Posterior vena cava (tissue), 2 donors: ENCODE measurements around the gene CYP27A1. TPM values are rescaled to one million over a fixed set of nuclear protein-coding genes. Genes with fewer than 3 reads are reported as not detected.
"Not testable (repeated sequence)": the region's sequence is repeated elsewhere in the genome, so short reads cannot be mapped to it uniquely, and the experiment has no call there.

Experiments
- DNase-seq: peaks from one replicate; pipeline ENCODE4 v3.0.0-alpha.2; 2020; ENCODE audit warnings: low spot score
- intact Hi-C, 2 donors: fragments of 100-400 bp; cut with DNase I; formaldehyde crosslinking; loops; one replicate each; pipeline versions ENCODE4 v1.14.1 to v1.14.2; 2022 to 2023
- total RNA-seq, 2 donors: library from RNA; stranded (reverse); fragmentation: NEBNext Ultra II Directional; extraction: Animal tissue kit (Norgen Biotek cat#: 25700); gene quantifications; one replicate each; pipeline ENCODE4 v1.2.1, GENCODE V29; 2021
- donor health status: DM: yes; HTN: yes; CAD: no.
- donor health status: DM: yes; HTN: yes; CAD: no.

CYP27A1 gene
- total RNA-seq, 2 donors from 2014 or later, result 9.0 to 18.7 TPM

- no peak for DNase-seq
- intact Hi-C loops, result loop anchor here in 1 of 2 donors (2.0 kb wide), 1 partner anchor 47 kb away; no protein-coding TSS in a partner anchor
These were observed 41.4 kb downstream of the CYP27A1 start for GRCh38 chr2:218823196-218823855.

DNA sequence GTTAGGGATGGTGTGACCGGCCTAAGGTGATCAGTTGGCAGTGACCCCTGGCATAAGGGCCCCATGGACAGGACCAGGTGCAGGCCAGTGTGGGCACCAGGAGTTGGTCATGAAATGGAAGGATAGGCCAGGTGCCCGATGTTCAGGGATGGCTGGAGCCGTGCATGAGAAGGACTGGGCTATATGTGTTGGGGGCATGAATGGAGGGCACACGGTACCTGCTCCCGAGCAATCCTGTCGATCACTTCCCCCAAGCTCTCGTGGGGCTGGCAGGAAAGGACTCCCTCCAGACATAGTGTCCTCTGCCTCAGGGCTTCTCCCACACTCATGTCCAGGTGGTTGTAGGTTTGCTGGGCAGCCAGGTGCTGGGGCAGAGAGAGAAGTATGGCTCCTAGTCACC is 42.1 kb downstream of the CYP27A1 start:
- intact Hi-C loops, result no loop called here
- DNase-seq, result peak; percentile 53

DNA sequence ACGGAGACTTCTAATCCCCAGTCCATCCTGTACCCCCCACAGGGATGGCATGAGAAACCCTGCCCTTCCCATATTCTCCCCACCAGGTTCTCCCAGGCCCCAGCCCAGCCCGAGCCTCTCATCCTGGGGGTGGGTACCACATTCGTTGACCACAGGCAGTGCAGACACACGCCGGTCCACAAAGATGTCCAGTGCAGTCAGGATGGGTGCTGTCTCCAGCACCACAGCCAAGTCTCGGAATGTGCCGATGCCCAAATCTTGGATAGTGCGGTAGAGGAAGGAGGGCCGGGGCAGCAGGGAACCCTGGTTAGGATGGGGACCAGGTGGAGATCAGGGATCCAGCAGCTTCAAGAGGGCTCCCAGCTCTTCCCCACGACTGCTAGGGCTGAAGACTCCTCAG is 44.8 kb downstream of the CYP27A1 start:
- peak; percentile 75 for DNase-seq
- intact Hi-C loops, result no loop called here

GRCh38 chr2:218827701-218828476 is 45.9 kb downstream of the CYP27A1 start:
- peak; percentile 74 for DNase-seq
- intact Hi-C loops, result no loop called here

DNA sequence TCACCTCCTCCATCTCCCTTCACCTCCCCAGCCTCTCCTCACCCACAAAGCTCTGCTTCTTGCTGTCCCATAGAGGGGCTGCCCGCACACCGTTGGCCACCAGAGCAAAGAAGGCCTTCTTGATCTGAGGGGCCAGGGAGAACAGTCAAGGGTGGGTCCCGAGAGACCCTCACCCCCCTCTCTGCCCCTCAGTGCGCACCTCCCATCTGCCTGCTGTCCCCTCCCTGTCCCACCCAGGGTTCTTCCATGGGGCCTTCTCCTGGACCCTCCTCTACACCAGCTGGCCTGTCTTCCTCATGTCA is 46.5 kb downstream of the CYP27A1 start:
- intact Hi-C loops, result no loop called here
- peak; percentile 51 for DNase-seq

DNA sequence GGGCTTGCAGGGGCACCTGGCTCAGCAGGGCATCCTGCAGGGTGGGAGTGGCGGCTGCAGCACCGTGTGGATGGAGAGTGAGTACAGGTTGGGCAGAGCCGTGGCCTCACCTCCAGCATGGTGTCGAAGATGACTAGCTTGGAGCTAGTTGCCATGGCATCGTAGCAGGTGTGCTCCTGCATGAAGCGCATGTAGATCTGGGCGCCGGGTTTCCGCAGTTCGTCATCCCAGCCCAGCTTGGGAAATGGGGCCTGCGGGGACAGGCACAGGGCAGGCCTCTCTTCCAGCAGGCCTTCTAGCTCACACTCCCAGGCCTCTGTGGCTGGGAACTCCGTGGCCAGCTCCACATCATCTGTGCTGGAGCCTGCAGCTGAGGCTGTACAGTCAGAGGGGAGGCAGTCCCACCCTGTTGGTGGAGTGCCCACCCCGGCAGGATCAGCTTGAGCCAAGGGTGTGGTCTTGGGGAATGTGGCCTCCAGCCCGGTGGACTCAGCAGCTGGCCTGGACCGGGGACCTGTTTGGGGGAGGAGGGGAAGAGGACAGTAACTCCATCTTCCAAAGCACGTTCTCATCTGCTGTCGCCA is 48.0 kb downstream of the CYP27A1 start:
- peak; percentile 90 for DNase-seq
- intact Hi-C loops, result no loop called here

DNA sequence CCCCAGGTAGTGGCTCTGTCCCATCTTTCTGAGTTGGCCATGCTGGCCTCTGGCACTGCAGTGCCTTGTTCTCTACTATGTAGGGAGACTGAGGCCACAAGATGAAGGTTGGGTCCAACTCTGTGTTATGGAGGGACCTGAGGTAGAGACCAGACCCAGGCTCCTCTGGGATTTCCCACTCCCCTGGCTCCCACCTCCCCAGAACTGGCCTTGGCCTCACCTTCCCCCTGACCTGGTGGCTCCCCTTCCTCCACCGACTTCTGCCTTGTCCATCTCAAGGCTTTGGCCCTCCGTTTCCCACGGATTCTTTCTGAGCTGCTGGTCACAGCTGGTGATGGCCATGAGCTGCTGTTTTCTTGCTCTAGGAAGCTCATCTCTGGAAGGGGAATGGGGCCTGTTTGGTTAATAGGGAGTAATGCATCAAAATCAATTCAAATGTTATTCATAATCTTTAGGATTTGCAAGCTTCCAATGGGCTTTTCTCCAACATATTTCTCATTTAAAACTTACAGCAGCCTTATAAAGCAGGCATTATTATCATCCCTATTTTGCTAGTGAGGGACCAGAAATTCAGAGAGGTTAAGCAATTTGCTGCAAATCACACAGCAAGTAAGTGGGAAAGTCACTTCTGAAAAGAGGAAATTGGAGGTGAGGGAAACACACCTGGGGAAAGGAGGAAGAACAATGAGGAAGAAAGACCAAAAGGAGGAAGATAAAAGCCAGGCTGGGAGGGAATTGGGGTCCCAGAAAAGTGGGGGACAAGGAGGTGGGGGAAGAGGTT is 48.8 kb downstream of the CYP27A1 start:
- intact Hi-C loops, result no loop called here
- DNase-seq, result peak; percentile 58

- peak; percentile 82 for DNase-seq
These were observed 49.5 kb downstream of the CYP27A1 start, which contains the start of gene PRKAG3 for GRCh38 chr2:218831378-218831990. PRKAG3 (minus strand) TSS chr2:218831803.

DNA sequence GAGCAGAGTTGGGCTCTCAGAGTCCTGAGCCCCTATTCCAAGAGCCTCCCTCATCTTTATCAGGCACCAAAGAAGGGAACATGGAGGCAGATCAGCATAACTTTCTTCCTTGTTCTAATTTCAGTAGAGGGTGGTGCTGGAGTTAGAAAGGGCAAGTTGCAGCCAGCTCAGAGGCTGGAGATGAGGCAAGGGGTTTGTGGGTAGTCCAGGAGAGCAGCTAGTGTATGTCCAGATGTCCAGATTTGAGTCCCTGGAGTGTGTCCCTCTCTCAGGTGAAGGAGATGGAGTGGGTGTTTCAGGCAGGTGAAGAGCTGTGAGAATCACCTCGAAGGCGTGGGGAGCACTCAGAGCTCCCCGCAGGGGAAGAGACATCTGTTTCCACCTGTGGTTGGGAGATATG is 50.1 kb downstream of the CYP27A1 start:
- intact Hi-C loops, result no loop called here
- DNase-seq, result no peak

More at GRCh38 chr2:218831378-218831990, 49.5 kb downstream of the CYP27A1 start, which contains the start of gene PRKAG3:
- intact Hi-C loops, result no loop called here

DNA sequence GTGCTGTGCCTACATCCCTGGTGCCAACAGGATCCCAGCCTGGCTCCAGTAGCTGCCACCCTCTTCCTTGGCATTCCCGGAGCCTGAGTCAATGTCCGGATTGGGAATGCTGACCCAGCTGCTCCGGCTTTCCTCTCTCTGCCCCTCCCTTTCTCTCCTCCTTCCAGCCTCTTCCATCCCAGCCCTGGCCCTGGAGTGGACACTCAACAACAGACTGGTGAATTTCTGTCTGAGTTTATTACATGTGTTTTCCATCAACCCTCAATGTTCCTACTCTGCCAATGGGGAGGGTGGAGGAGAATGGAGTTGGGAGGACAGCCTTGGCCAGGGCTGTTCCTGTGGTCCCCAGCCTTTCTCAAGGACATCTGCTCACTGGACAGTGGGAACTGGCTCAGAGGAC is 50.6 kb downstream of the CYP27A1 start:
- peak; percentile 82 for DNase-seq
- intact Hi-C loops, result no loop called here

DNA sequence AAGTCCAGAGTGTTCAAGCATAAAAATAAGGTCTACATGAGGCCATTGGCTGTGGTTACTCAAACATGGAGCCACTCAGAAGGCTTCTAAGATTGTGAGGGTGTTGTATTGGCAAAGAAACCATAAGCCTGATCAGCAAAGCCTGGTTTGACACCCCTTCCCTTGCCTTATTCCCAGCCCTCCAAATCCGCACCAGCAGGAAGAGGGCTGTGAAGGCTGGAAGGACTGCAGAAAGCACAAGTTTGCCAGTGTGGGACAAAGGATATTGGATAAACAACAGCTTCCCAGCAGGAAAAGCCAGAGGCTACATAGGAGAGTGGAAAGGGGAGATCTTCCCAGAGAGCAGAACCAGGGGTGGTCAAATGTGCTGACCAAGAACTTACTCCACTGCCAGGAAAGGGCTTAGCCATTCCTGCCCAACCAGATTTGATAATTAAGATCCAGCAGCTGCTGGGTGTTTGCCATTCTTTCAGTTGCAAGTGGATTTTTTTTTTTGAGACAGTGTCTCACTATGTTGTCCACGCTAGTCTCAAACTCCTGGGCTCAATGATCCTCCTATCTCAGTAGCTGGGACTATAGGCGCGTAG is 51.2 kb downstream of the CYP27A1 start:
- DNase-seq, result no peak
- intact Hi-C loops, result no loop called here

- peak; percentile 28 for DNase-seq
- intact Hi-C loops, result no loop called here
These were observed 52.7 kb downstream of the CYP27A1 start for GRCh38 chr2:218834685-218835084.

GRCh38 chr2:218837495-218837894 is 55.5 kb downstream of the CYP27A1 start:
- no peak for DNase-seq
- intact Hi-C loops, result no loop called here

DNA sequence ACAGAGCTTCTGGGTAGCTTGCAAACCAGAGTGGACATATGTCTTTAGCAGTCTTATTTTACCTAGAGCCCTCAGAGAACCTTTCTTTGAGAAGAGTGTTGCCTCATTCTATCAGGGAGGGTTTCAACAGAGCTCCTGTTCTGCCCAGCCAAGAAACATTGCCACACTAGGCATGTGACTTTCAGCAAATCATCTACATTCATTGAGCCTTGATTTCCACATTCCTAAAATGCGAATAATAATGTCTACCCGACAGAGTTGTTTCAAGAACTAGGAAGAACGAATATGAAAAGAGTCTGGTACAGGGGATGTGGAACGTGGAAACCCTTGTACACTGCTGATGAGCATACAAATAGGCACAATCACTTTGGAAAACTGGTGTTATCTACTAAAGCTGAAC is 57.5 kb downstream of the CYP27A1 start:
- DNase-seq, result no peak
- intact Hi-C loops, result no loop called here

DNA sequence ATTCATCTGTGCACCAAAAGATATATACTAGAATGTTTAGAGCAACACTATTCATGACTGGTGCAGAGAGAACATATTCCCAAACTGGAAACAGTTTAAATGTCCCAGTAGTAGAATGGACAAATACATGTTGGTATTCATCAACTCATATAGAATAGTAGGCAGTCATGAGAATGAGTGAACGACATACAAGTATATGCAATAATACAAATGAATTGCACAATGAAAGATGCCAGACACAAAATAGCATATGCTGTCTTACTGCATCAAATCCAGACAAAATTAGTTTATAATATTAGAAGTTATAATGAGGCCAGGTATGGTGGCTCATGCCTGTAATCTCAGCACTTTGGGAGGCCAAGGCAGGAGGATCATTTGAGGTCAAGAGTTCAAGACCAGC is 57.9 kb downstream of the CYP27A1 start:
- no peak for DNase-seq
- intact Hi-C loops, result loop anchor here in 1 of 2 donors (10.0 kb wide), 1 partner anchor 105 kb away; no protein-coding TSS in a partner anchor

- DNase-seq, result not testable (repeated sequence)
- intact Hi-C loops, result loop anchor here in 1 of 2 donors (10.0 kb wide), 1 partner anchor 110 kb away; no protein-coding TSS in a partner anchor
These were observed 62.4 kb downstream of the CYP27A1 start for GRCh38 chr2:218844334-218844733.

DNA sequence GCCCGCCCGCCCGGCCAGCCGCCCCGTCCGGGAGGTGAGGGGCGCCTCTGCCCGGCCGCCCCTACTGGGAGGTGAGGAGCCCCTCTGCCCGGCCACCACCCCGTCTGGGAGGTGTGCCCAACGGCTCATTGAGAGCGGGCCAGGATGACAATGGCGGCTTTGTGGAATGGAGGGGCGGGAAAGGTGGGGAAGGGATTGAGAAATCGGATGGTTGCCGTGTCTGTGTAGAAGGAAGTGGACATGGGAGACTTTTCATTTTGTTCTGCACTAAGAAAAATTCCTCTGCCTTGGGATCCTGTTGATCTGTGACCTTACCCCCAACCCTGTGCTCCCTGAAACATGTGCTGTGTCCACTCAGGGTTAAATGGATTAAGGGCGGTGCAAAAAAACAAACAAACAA is 65.0 kb downstream of the CYP27A1 start:
- DNase-seq, result peak; percentile 51
- intact Hi-C loops, result loop anchor here in 1 of 2 donors (10.0 kb wide), 1 partner anchor 112 kb away; no protein-coding TSS in a partner anchor

DNA sequence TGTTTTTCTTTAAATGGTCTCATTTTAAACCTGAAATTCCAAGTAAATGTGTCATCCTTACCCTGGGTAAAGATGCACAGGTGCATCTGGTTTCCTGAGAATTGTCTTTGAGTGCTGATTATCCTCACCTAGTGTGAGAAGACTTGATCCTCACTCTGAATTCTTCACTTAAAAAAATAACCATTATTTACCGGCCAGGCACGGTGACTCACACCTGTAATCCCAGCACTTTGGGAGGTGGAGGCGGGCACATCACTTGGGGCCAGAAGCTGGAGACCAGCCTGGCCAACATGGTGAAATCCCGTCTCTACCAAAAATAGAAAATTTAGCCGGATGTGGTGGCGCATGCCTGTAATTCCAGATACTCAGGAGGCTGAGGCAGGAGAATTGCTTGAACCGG is 67.8 kb downstream of the CYP27A1 start:
- DNase-seq, result peak; percentile 3
- intact Hi-C loops, result loop anchor here (10.0 kb wide), 3 partner anchors 115 to 785 kb away; partner anchors contain the start of gene TTLL4 (in 1 of the 2)
